Ectodermal cell (in vitro differentiated cells): ENCODE measurements around the gene POM121L2.
"Not testable (repeated sequence)": the region's sequence is repeated elsewhere in the genome, so short reads cannot be mapped to it uniquely, and the experiment has no call there.

Source experiments
- H3K27ac ChIP-seq: 2 replicates; pipeline ENCODE4 v1.7.0; 2013; ENCODE audit warnings: mild to moderate bottlenecking, low read depth, low read length; ENCODE audit not compliant: insufficient read depth, poor library complexity, severe bottlenecking
- H3K27me3 ChIP-seq: 2 replicates; pipeline ENCODE4 v1.7.0; 2013; ENCODE audit warnings: mild to moderate bottlenecking, low read length; ENCODE audit not compliant: insufficient read depth, control insufficient read depth, poor library complexity, severe bottlenecking
- H3K36me3 ChIP-seq: one replicate; pipeline ENCODE4 v1.7.0; 2013; ENCODE audit warnings: low read length; ENCODE audit not compliant: control insufficient read depth, insufficient read depth
- H3K4me1 ChIP-seq: one replicate; pipeline ENCODE4 v1.7.0; 2013; ENCODE audit warnings: low read length; ENCODE audit not compliant: control insufficient read depth, insufficient read depth
- H3K4me3 ChIP-seq: 2 replicates; pipeline ENCODE4 v1.7.0; 2013; ENCODE audit warnings: low read depth, low read length, control low read depth; ENCODE audit not compliant: insufficient read depth
- H3K9me3 ChIP-seq: 2 replicates; pipeline ENCODE4 v1.7.0; 2013; ENCODE audit warnings: mild to moderate bottlenecking, low read length, moderate library complexity; ENCODE audit not compliant: control insufficient read depth
- WGBS, 2 experiments: methylation state at CpG; one replicate each; pipeline ENCODE4 v1.1.7; 2013; ENCODE audit warnings: missing lambda C conversion rate in 2 of 2; 5-methylcytosine and 5-hydroxymethylcytosine counted together

Gene POM121L2

GRCh38 chr6:27280540-27281000 is 31.5 kb downstream of the POM121L2 start:
- H3K4me3 ChIP-seq = peak overlapping the region; percentile 62
- peaks cover 80% of the 10 kb centered on the region for H3K27me3 ChIP-seq
- no peaks in the 10 kb centered on the region for H3K4me1 ChIP-seq
- H3K36me3 ChIP-seq = no peaks in the 10 kb centered on the region
- WGBS, 2 experiments = 0 to 1% methylated on average over 7 to 8 of the region's 9 CpGs
- no peaks in the 10 kb centered on the region for H3K9me3 ChIP-seq
- H3K27ac ChIP-seq = no peak overlapping the region

- peaks cover 80% of the 10 kb centered on the region for H3K27me3 ChIP-seq
- H3K36me3 ChIP-seq = no peaks in the 10 kb centered on the region
- no peaks in the 10 kb centered on the region for H3K4me1 ChIP-seq
- no peak overlapping the region for H3K27ac ChIP-seq
- peak overlapping the region; percentile 62 for H3K4me3 ChIP-seq
- 0 to 1% methylated on average over 17 of the region's 17 CpGs for WGBS, 2 experiments
- H3K9me3 ChIP-seq = no peaks in the 10 kb centered on the region
These were observed 32.0 kb downstream of the POM121L2 start for GRCh38 chr6:27280064-27280539.

DNA sequence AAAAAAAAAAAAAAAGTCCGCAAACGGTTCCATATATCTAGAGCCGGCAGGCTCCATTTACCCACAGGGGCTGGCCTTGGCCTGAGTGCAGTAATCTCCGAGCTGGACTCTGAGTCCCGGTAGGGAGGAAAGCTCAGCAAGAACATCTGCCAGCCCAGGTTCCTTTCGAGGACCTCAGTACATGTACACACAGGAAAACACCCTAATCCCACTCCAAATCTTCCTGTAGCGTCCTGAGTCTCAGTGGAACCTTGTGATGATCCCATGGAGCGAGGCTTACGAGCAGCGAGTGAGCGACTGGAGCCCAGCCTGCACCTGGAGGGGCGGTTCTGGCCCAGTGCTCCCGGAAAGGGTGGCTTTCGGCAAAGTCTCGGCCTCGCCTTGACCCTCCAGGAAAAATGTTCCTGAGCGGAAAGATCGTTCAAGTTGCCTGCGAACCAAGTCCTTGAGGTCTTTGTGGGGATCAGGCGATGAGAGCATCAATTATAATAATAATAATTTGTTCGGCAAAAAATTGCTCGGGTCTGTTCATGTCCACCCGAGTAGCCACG is 32.5 kb downstream of the POM121L2 start:
- H3K4me1 ChIP-seq = no peaks in the 10 kb centered on the region

GRCh38 chr6:27275025-27275956 is 36.8 kb downstream of the POM121L2 start:
- Histone ChIP-seq H3K27me3 (peaks cover 54% of the 10 kb centered on the region), H3K4me3 (peak overlapping the region; percentile 15), H3K27ac (no peak overlapping the region), H3K36me3 (no peaks in the 10 kb centered on the region), H3K9me3 (no peaks in the 10 kb centered on the region), H3K4me1 (no peaks in the 10 kb centered on the region)
- whole genome bisulfite sequencing, 2 experiments = 21% methylated on average over 34 of the region's 36 CpGs

More for the DNA sequence above, 32.5 kb downstream of the POM121L2 start:
- Histone ChIP-seq H3K4me3 (peak overlapping the region; percentile 62), H3K27me3 (peaks cover 80% of the 10 kb centered on the region), H3K27ac (no peak overlapping the region), H3K9me3 (no peaks in the 10 kb centered on the region), H3K36me3 (no peaks in the 10 kb centered on the region)
- 2 to 4% methylated on average over 23 to 24 of the region's 24 CpGs for WGBS, 2 experiments

DNA sequence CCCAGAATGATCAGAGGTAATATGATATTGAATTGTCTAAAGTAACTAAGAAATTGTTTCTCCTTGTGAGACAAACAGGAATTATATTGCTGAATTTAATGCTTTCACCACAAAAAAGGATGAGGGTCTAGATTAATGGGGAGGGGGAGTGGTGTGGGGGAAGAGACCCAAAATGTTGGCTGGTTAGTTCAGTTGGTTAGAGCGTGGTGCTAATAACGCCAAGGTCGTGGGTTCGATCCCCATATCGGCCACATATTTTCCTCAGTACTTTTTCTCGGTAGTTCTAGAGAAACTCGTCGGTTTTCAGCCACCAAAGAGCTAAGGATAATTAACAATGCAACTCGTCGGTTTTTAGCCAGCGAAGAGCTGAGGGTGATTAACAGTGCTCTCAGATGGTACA is 38.3 kb downstream of the POM121L2 start:
- no peaks in the 10 kb centered on the region for H3K9me3 ChIP-seq
- H3K4me1 ChIP-seq = no peaks in the 10 kb centered on the region
- peaks cover 54% of the 10 kb centered on the region for H3K27me3 ChIP-seq
- WGBS, 2 experiments = 75 to 78% methylated on average over 11 of the region's 11 CpGs
- no peaks in the 10 kb centered on the region for H3K36me3 ChIP-seq
- H3K27ac ChIP-seq = no peak overlapping the region
- H3K4me3 ChIP-seq = no peak overlapping the region

- Histone ChIP-seq H3K27ac (no peak overlapping the region), H3K27me3 (peaks cover 66% of the 10 kb centered on the region), H3K36me3 (no peaks in the 10 kb centered on the region), H3K4me1 (no peaks in the 10 kb centered on the region), H3K4me3 (no peak overlapping the region), H3K9me3 (no peaks in the 10 kb centered on the region)
- WGBS, 2 experiments = 87 to 92% methylated on average over 14 of the region's 14 CpGs
These were observed 43.3 kb downstream of the POM121L2 start for GRCh38 chr6:27268803-27269202.

DNA sequence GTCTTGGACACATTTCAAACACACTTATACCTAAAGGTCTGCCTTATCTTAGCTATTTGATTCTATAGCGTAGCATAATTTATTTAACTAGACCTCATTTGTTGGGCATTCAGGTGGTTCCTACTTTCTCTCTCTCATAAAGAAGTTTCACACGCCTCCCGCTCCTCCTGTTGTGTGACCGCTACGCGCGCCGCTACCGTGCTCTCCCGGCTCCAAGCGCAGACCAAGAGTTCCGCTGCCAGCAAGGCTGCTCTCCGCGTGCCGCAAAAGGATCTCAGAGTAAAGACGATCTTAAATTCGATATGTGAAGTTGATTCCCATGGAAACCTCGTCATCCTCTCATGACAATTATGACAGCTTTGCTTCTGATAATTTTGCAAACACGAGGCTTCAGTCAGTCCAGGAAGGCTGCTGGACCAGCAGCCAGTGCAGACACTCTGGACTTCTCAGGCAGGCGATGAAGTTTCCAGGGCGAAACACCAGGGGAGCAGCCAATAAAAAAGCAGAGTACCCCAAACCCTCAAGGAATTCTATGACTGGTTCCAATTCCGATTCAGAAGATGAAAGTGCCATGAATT is 44.1 kb downstream of the POM121L2 start:
- H3K27me3 ChIP-seq = peaks cover 71% of the 10 kb centered on the region
- no peak overlapping the region for H3K27ac ChIP-seq
- H3K36me3 ChIP-seq = no peaks in the 10 kb centered on the region
- no peak overlapping the region for H3K4me3 ChIP-seq
- 52 to 61% methylated on average over 22 of the region's 22 CpGs for WGBS, 2 experiments
- no peaks in the 10 kb centered on the region for H3K9me3 ChIP-seq
- no peaks in the 10 kb centered on the region for H3K4me1 ChIP-seq

DNA sequence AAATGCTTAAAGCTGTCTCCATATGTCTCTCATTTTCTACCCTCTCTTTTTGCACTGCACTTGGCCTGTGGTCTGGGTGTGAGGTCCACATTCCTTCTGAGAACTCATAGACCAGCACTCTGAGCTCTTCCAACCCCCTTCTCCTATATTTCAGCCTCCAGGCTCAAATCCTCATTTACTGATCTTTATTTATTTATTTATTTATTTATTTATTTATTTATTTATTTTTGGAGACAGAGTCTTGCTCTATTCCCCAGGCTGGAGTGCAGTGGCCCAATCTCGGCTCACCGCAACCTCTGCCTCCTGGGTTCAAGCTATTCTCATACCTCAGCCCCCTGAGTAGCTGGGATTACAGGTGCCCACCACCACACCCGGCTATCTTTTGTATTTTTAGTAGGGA is 45.1 kb downstream of the POM121L2 start:
- not testable (repeated sequence) for H3K27ac ChIP-seq, H3K36me3 ChIP-seq, H3K9me3 ChIP-seq, H3K4me1 ChIP-seq, H3K4me3 ChIP-seq
- peaks cover 74% of the 10 kb centered on the region for H3K27me3 ChIP-seq
- 92 to 95% methylated on average over 3 of the region's 3 CpGs for WGBS, 2 experiments

GRCh38 chr6:27263886-27264285 is 48.2 kb downstream of the POM121L2 start:
- WGBS, 2 experiments = 85 to 87% methylated on average over 7 to 8 of the region's 8 CpGs
- H3K27me3 ChIP-seq = peaks cover 83% of the 10 kb centered on the region
- no peak overlapping the region for H3K4me3 ChIP-seq
- H3K27ac ChIP-seq = no peak overlapping the region
- H3K4me1 ChIP-seq = no peaks in the 10 kb centered on the region
- H3K36me3 ChIP-seq = no peaks in the 10 kb centered on the region
- no peaks in the 10 kb centered on the region for H3K9me3 ChIP-seq

DNA sequence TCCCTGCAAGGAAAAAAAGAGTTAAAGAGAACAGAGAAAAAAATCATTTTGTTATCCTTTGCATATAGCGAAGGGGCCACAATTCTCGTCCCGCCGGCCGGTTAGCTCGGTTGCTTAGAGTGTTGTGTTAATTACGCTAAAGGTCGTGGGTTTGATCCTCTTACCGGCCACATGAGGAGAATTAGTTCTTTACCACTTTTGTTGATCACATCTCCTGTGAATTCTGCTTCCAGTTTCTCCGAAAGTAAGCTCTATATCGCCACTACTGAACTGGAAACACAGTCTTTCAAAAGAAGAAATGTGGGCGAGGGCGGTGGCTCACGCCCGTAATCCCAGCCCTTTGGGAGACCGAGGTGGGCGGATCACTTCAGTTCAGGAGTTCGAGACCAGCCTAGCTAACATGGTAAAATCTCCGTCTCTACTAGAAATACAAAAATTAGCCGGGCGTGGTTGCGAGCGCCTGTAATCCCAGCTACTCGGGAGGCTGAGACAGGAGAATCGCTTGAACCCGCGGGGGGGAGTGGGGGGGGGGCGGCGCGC is 51.2 kb downstream of the POM121L2 start:
- Histone ChIP-seq H3K27me3 (peaks cover 55% of the 10 kb centered on the region), H3K27ac (no peak overlapping the region), H3K9me3 (no peaks in the 10 kb centered on the region), H3K4me3 (peak overlapping the region; percentile 30), H3K36me3 (no peaks in the 10 kb centered on the region), H3K4me1 (no peaks in the 10 kb centered on the region)
- WGBS, 2 experiments = 4% methylated on average over 30 of the region's 30 CpGs
